ENCODE results near the gene SRP68.
"Not testable (repeated sequence)": the region's sequence is repeated elsewhere in the genome, so short reads cannot be mapped to it uniquely, and the experiment has no call there.

The SRP68 gene

GRCh38 chr17:76085066-76085730, 12.9 kb upstream of the SRP68 start:
- Mint-ChIP-seq H3K27ac (no peak overlapping the region), H3K36me3 (peaks cover 35% of the 10 kb centered on the region)

GRCh38 chr17:76083536-76084182, 11.3 kb upstream of the SRP68 start:
- Mint-ChIP-seq H3K27ac (no peak overlapping the region), H3K36me3 (peaks cover 22% of the 10 kb centered on the region), H3K9me3 (no peaks in the 10 kb centered on the region), H3K27me3 (peaks cover 30% of the 10 kb centered on the region), H3K4me3 (no peak overlapping the region), H3K4me1 (no peaks in the 10 kb centered on the region)
- DNase-seq, result no peak
- CTCF ChIA-PET, result no interaction called here

More at GRCh38 chr17:76085066-76085730, 12.9 kb upstream of the SRP68 start:
- CTCF ChIA-PET, result interaction anchor here (0.9 kb wide), 1 partner anchor 194 kb away, joined by 3 read pairs; no protein-coding TSS in a partner anchor
- Mint-ChIP-seq H3K9me3 (no peaks in the 10 kb centered on the region), H3K4me1 (no peaks in the 10 kb centered on the region), H3K27me3 (peaks cover 14% of the 10 kb centered on the region), H3K4me3 (no peak overlapping the region)
- no peak for DNase-seq

- Mint-ChIP-seq H3K27ac (peak overlapping the region; percentile 33), H3K36me3 (peaks cover 20% of the 10 kb centered on the region), H3K4me1 (peaks cover 3% of the 10 kb centered on the region), H3K4me3 (no peak overlapping the region), H3K27me3 (peaks cover 41% of the 10 kb centered on the region), H3K9me3 (no peaks in the 10 kb centered on the region)
- CTCF ChIA-PET, result no interaction called here
- DNase-seq, result no peak
These were observed 10.3 kb upstream of the SRP68 start for GRCh38 chr17:76082326-76083251.

- CTCF ChIA-PET, result no interaction called here
- H3K27ac Mint-ChIP-seq, result no peak overlapping the region
- peaks cover 51% of the 10 kb centered on the region for H3K27me3 Mint-ChIP-seq
- H3K36me3 Mint-ChIP-seq, result peaks cover 15% of the 10 kb centered on the region
- no peak for DNase-seq
- H3K4me3 Mint-ChIP-seq, result no peak overlapping the region
- H3K9me3 Mint-ChIP-seq, result no peaks in the 10 kb centered on the region
- H3K4me1 Mint-ChIP-seq, result peaks cover 12% of the 10 kb centered on the region
These were observed 9.2 kb upstream of the SRP68 start for GRCh38 chr17:76081295-76082210.

GRCh38 chr17:76080768-76081287, 8.5 kb upstream of the SRP68 start:
- CTCF ChIA-PET, result interaction anchor here (1.2 kb wide), 1 partner anchor 67 kb away, joined by 6 read pairs; no protein-coding TSS in a partner anchor
- Mint-ChIP-seq H3K36me3 (peaks cover 14% of the 10 kb centered on the region), H3K4me1 (peaks cover 18% of the 10 kb centered on the region), H3K27ac (no peak overlapping the region), H3K27me3 (peaks cover 58% of the 10 kb centered on the region), H3K9me3 (no peaks in the 10 kb centered on the region), H3K4me3 (no peak overlapping the region)
- no peak for DNase-seq

GRCh38 chr17:76079956-76080767, 7.8 kb upstream of the SRP68 start:
- Mint-ChIP-seq H3K27ac (no peak overlapping the region), H3K9me3 (no peaks in the 10 kb centered on the region), H3K27me3 (peaks cover 65% of the 10 kb centered on the region), H3K4me3 (no peak overlapping the region), H3K36me3 (peaks cover 11% of the 10 kb centered on the region), H3K4me1 (peaks cover 25% of the 10 kb centered on the region)
- DNase-seq, result peak; percentile 27
- CTCF ChIA-PET, result interaction anchor here (1.2 kb wide), 1 partner anchor 66 kb away, joined by 6 read pairs; no protein-coding TSS in a partner anchor

GRCh38 chr17:76079535-76079955, 7.2 kb upstream of the SRP68 start:
- CTCF ChIA-PET, result interaction anchor here (1.2 to 1.5 kb wide), 2 partner anchors 65 to 200 kb away, joined by 5 to 6 read pairs; no protein-coding TSS in a partner anchor
- DNase-seq, result no peak
- peaks cover 29% of the 10 kb centered on the region for H3K4me1 Mint-ChIP-seq
- H3K36me3 Mint-ChIP-seq, result peaks cover 11% of the 10 kb centered on the region
- H3K27ac Mint-ChIP-seq, result no peak overlapping the region
- H3K27me3 Mint-ChIP-seq, result peaks cover 71% of the 10 kb centered on the region
- H3K4me3 Mint-ChIP-seq, result no peak overlapping the region
- H3K9me3 Mint-ChIP-seq, result no peaks in the 10 kb centered on the region

GRCh38 chr17:76078860-76079534, 6.7 kb upstream of the SRP68 start, which contains the start of gene ZACN:
Gene ZACN, plus strand, starts transcription at chr17:76079182. Its CDS starts 83 bp downstream, at chr17:76079265.
- Mint-ChIP-seq H3K4me1 (peaks cover 31% of the 10 kb centered on the region), H3K36me3 (peaks cover 5% of the 10 kb centered on the region), H3K27ac (no peak within 1 kb of the TSS), H3K9me3 (no peaks in the 10 kb centered on the region), H3K27me3 (peaks cover 77% of the 10 kb centered on the region), H3K4me3 (no peak within 1 kb of the TSS)
- CTCF ChIA-PET, result interaction anchor here (0.6 to 1.5 kb wide), 2 partner anchors 25 to 200 kb away, joined by 3 to 5 read pairs; no protein-coding TSS in a partner anchor
- no peak for DNase-seq

- CTCF ChIA-PET, result interaction anchor here (0.6 to 1.5 kb wide), 3 partner anchors 25 to 221 kb away, joined by 3 to 5 read pairs (median 3); no protein-coding TSS in a partner anchor
- H3K9me3 Mint-ChIP-seq, H3K36me3 Mint-ChIP-seq, H3K27ac Mint-ChIP-seq, DNase-seq, H3K4me3 Mint-ChIP-seq: not testable (repeated sequence)
- H3K4me1 Mint-ChIP-seq, result peaks cover 33% of the 10 kb centered on the region
- peaks cover 83% of the 10 kb centered on the region for H3K27me3 Mint-ChIP-seq
These were observed 6.1 kb upstream of the SRP68 start for GRCh38 chr17:76078370-76078769.

- H3K4me1 Mint-ChIP-seq, result peaks cover 37% of the 10 kb centered on the region
- peaks cover 88% of the 10 kb centered on the region for H3K27me3 Mint-ChIP-seq
- CTCF ChIA-PET, result interaction anchor here (1.3 kb wide), 1 partner anchor 221 kb away, joined by 3 read pairs; no protein-coding TSS in a partner anchor
- H3K4me3 Mint-ChIP-seq, result no peak overlapping the region
- DNase-seq, result no peak
- peaks cover 3% of the 10 kb centered on the region for H3K36me3 Mint-ChIP-seq
- no peak overlapping the region for H3K27ac Mint-ChIP-seq
- no peaks in the 10 kb centered on the region for H3K9me3 Mint-ChIP-seq
These were observed 5.3 kb upstream of the SRP68 start for GRCh38 chr17:76077584-76078110.

- CTCF ChIA-PET, result interaction anchor here (1.3 kb wide), 1 partner anchor 222 kb away, joined by 3 read pairs; no protein-coding TSS in a partner anchor
- peaks cover 89% of the 10 kb centered on the region for H3K27me3 Mint-ChIP-seq
- H3K4me3 Mint-ChIP-seq, result peak overlapping the region; percentile 66
- peaks cover 3% of the 10 kb centered on the region for H3K36me3 Mint-ChIP-seq
- peaks cover 39% of the 10 kb centered on the region for H3K4me1 Mint-ChIP-seq
- peak overlapping the region; percentile 58 for H3K27ac Mint-ChIP-seq
- H3K9me3 Mint-ChIP-seq, result no peaks in the 10 kb centered on the region
- peak; percentile 74 for DNase-seq
These were observed 4.7 kb upstream of the SRP68 start for GRCh38 chr17:76076765-76077583.
